Choroid plexus epithelial cell (primary cell): Measurements from ENCODE around the gene TPM2.
A peak's percentile ranks its signal among the peaks of the same experiment; 100 is the strongest.

Experiments
- DNase-seq: peaks from one replicate; pipeline ENCODE4 v3.0.0-alpha.2; 2010; ENCODE audit warnings: low read depth
- H3K4me3 ChIP-seq: 2 replicates; pipeline ENCODE4 v1.5.1; 2011; ENCODE audit warnings: low read depth, mild to moderate bottlenecking, control low read depth, low read length, moderate library complexity
- TF ChIP-seq, protein P1 (sequence below): conservative IDR thresholded peaks from 2 replicates; pipeline ENCODE4 v1.5.1; 2011; ENCODE audit warnings: low read depth, mild to moderate bottlenecking, control low read depth, inconsistent platforms, low read length, moderate library complexity

TPM2 gene

DNA sequence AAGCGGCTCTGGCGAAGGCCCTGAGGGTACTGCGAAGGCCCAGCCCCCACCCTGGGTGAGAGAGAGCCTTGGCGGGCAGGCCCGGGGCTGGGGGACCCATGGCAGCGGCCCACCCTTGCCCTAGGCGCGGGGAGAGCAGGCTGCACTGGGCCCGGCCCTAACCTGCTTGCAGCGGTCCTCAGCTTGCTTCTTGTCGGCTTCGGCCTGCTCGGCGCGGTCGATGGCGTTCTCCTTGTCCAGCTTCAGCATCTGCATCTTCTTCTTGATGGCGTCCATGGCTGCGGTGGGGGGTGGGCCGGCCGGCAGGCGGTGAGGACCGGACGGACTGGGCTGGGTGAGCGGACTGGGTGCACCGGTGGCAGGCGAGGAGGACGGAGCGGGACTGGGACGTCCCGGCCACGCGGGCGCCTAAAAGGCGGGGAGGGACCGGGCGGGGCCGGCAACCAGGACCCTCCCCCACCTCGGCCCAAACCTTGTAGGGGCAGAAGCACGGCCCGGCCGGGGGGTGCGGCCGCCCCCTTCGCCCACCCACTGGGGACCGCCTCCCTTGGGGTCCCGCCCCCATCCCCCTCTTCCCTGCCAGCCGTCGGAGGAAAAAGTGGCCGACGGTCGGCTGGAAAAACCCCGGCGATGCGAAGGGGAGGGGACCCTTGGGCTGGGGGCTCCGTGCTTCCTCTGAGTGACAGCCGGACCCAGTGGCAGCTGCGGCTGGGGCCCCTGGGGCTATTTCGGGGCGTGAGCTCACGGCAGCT is at the start of gene TPM2:
Gene TPM2 (minus strand): TSS at position 384 of the 752 bp plus-strand sequence. CDS start 108 bp downstream, at position 276.
- TF ChIP-seq, protein P1, sequence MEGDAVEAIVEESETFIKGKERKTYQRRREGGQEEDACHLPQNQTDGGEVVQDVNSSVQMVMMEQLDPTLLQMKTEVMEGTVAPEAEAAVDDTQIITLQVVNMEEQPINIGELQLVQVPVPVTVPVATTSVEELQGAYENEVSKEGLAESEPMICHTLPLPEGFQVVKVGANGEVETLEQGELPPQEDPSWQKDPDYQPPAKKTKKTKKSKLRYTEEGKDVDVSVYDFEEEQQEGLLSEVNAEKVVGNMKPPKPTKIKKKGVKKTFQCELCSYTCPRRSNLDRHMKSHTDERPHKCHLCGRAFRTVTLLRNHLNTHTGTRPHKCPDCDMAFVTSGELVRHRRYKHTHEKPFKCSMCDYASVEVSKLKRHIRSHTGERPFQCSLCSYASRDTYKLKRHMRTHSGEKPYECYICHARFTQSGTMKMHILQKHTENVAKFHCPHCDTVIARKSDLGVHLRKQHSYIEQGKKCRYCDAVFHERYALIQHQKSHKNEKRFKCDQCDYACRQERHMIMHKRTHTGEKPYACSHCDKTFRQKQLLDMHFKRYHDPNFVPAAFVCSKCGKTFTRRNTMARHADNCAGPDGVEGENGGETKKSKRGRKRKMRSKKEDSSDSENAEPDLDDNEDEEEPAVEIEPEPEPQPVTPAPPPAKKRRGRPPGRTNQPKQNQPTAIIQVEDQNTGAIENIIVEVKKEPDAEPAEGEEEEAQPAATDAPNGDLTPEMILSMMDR = no peak
- H3K4me3 ChIP-seq = peak within 1 kb of the TSS; percentile 78
- peak; percentile 72 for DNase-seq

DNA sequence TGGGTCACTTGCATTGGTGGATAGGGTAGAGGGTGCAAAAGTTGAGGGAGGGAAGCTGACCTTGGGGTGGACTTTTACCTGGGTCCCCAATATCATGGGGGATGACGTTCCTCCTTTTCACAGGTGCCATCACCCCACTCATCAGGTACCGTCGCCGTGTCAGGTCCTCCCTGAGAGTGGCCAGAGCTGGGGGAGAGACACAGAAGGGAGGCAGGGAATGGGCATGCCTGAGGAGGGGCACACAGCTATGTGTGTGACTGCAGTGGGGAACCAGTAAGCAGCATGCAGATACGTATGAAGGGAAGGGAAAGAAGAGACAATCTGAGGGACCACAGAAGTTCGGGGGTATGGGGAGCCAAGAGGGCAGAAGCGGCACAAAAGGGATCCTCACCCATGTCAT is 49.2 kb upstream of the TPM2 start:
- H3K4me3 ChIP-seq = no peak overlapping the region
- TF ChIP-seq, protein P1 = no peak
- DNase-seq = no peak

DNA sequence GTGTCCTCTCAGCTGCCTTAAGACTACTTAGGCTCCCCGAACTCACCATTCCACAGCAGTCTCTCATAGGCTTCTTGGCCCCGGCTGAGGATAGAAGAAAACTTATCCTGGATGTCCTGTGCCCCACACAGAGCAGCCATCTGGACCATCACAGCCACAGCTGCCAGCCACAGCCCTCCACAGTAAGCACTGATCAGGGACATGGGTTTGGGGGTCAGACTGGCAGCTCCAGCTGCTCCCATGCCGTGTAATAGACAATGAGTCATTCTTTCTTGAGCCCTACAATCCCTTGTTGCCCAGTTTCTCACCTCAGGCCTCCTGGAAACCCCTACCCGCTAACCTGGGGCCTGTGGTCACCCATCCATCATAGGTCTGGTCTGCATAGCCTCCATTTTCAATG is 48.5 kb upstream of the TPM2 start:
- TF ChIP-seq, protein P1 = no peak
- no peak for DNase-seq
- H3K4me3 ChIP-seq = no peak overlapping the region

DNA sequence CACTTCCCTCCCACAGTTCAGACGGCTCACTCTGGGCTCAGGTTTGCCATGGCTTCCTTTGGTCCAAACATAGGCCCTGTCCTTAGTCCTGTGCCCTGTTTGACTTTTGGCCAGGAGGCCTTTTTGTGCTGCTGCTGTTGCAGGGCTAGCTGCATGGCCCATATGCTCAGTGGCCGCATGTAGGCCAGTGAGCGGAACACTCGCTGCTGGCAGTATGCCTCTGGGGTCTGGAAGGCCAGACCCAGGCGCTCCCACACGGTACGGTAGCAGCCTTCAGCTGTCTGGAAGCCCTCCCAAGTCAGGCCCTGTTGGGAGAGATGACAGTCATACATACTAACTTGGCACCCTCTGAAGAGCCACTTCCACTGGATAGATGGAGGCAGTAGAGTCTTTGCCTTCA is 47.4 kb upstream of the TPM2 start:
- H3K4me3 ChIP-seq = no peak overlapping the region
- no peak for DNase-seq
- TF ChIP-seq, protein P1 = no peak

DNA sequence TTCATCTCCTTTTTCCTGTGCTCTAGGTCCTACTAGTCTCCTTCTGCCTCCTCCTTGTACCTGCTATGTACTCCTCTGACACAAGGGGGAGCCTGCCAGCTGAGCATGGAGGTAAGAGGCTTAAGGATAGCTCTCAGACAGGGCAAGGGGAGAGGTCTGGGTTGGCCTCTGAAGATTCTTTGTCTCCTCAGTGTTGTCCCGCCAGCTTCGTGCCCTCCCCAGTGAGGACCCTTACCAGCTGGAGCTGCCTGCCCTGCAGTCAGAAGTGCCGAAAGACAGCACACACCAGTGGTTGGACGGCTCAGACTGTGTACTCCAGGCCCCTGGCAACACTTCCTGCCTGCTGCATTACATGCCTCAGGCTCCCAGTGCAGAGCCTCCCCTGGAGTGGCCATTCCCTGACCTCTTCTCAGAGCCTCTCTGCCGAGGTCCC is 46.5 kb upstream of the TPM2 start:
- DNase-seq = peak; percentile 93
- H3K4me3 ChIP-seq = no peak overlapping the region
- TF ChIP-seq, protein P1 = peak; percentile 96

DNA sequence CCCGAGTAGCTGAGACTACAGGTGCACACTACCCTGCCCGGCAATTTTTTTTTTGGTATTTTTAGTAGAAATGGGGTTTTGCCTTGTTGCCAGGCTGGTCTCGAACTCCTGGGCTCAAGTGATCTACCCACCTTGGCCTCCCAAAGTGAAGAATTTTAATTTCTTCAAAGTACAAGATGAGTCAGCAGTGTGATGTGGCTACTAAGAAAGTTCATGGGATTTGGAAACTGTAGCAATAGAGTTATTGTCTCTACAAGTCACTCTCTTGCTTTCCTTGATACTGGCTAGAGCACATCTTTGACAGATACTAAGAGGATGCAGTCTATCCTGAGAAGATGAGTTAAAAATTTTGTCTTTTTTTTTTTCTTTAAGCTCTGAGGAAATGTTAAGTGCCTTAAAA is 44.4 kb upstream of the TPM2 start:
- no peak overlapping the region for H3K4me3 ChIP-seq
- no peak for DNase-seq
- TF ChIP-seq, protein P1 = no peak
